Skeletal muscle cell (primary cell): ENCODE measurements around the gene THUMPD1.
"Not testable (repeated sequence)": the region's sequence is repeated elsewhere in the genome, so short reads cannot be mapped to it uniquely, and the experiment has no call there.

ENCODE experiments used
- DNase-seq: peaks from one replicate; pipeline ENCODE4 v3.0.0-alpha.2; 2010; ENCODE audit warnings: low read depth
- H3K4me3 ChIP-seq: 2 replicates; pipeline ENCODE4 v1.5.1; 2011; ENCODE audit warnings: low read depth, mild to moderate bottlenecking, control low read depth, low read length, moderate library complexity

Gene THUMPD1, protein sequence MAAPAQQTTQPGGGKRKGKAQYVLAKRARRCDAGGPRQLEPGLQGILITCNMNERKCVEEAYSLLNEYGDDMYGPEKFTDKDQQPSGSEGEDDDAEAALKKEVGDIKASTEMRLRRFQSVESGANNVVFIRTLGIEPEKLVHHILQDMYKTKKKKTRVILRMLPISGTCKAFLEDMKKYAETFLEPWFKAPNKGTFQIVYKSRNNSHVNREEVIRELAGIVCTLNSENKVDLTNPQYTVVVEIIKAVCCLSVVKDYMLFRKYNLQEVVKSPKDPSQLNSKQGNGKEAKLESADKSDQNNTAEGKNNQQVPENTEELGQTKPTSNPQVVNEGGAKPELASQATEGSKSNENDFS

DNA sequence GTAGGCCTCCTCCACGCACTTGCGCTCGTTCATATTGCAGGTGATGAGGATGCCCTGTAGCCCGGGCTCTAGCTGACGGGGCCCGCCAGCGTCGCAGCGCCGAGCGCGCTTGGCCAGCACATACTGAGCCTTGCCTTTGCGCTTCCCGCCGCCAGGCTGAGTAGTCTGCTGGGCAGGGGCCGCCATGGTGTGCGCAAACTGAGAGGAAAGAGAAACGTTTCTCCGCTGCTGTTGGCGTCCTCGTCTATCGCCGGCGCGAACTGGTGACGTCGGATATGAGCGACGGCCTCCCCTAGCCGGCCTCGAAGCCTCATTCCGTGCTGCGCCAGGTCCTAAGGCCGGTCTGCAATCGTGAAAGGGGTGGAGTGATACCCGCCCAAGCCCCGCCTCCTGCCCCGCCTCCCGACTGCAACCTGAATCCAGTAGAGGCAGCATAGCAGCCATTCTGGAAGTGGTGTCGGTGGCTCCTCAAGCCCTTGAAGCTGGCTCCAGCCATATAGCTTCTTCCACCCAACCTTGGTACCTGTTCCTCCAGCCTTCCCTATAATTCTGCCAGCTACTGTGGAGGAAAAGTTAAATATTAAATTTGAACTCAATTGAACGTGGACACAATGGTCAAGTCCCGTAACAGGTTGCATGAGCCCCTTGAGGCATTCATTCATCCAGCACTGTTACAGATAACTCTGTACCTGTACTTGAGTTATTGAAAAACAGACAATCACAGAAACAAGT lies at the start of gene THUMPD1:
Gene THUMPD1 (minus strand): TSS at position 265 of the 732 bp plus-strand sequence. CDS start 79 bp downstream, at position 186.
- peak within 1 kb of the TSS; percentile 90 for H3K4me3 ChIP-seq
- DNase-seq: peak; percentile 78

DNA sequence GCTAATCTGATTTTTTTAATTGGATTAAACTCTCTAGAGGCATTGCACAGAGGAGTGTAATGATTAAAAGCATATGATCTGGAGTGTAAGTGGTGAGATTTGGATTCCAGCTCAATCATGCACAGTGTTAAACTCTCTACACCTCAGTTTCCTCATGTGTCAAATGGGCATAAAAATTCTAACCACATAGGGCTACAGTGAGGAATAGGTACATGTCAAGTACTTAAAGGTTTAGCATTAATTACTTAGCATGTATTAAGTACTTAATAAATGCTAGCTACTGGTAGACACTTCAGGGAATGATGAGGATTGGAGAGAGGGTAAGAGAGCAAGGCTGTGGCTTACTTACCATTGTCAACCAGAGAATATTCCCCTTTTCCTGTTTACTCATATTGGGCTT lies 47.5 kb upstream of the THUMPD1 start:
- no peak overlapping the region for H3K4me3 ChIP-seq
- no peak for DNase-seq

DNA sequence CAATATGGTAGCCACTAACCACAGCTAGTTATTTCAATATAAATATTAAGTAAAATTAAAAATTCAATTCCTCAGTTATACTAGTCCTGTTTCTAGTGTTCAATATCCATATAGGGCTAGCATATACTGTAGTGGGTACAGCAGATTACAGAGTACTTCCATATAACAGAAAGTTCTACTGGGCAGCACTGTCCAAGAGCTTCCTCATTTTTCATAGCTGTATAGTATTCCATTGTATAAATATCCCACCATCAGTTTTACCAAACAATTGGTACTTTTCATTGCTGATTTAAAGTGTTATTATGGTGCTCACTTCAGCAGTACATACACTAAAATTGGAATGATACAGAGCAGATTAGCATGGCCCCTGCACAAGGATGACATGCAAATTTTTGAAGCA lies 42.6 kb upstream of the THUMPD1 start:
- DNase-seq: no peak
- no peak overlapping the region for H3K4me3 ChIP-seq

DNA sequence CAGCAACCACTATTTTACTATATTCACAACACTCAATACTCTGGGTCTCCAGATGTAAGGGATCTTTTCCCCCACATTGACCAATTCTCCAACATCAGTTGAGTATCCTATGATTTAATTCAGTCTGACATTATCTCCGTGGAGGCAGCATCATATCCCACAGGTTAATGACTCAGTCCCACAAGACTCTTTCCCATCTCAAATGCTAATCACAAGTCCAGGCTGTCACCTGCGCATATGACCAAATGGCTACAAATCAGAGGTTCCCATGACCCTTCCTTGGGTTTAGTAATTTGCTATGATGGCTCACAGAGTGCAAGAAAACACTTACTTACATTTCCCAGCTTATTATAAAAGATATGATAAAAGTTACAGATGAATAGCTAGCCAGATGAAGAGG lies 40.9 kb upstream of the THUMPD1 start:
- no peak for DNase-seq
- no peak overlapping the region for H3K4me3 ChIP-seq

DNA sequence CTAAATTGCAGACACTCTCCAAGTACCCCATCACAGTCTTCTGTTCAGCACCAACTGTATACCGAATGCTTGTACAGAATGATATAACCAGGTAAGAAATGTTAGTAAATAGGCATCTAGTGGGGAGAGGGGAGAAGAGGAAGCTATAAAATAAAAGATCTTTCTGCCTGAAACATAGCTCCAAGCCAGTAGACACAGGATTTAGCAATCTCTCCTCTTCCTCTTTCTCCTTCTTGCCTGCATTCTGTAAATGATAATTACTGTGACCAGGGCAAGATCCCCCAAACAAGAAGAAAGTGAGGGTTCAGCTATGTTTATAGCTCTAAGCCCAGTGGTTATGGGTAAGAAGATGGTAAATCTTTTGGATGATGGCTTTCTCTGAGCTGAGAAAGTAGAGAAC lies 40.1 kb upstream of the THUMPD1 start:
- no peak for DNase-seq

DNA sequence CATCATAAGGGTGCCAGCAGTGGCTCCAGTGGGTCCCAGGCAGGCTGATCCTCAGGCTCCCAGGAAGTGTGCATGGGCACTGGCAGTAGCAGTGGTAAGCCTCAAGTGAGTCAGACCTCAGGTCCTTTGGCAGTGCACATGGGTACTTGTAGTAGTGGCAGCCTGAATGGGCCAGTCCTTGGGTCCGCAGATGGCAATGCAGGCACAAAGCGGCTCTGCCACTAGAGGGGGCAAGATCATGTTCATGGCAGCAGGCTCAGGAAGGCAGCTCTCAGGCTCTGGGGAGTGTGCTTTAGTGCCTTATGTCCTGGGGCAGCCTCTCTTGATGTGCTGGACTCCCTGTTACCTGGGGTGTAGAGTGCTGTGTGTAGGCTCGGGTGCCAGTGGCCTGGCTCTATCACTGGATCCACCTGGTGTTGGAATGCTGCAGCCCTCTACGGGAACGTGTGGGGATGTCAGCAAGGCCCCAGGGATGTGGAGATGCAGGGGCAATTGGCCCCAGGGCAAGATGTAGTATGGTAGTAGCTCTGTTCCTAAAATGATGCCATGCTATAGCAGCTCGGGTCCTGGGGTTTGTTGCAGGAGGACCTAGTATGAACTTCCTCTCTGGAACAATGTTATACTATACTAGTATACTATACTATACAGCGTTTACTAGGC lies 33.2 kb upstream of the THUMPD1 start:
- no peak overlapping the region for H3K4me3 ChIP-seq
- DNase-seq: peak; percentile 8

More for the DNA sequence above, 40.1 kb upstream of the THUMPD1 start:
- H3K4me3 ChIP-seq: no peak overlapping the region

DNA sequence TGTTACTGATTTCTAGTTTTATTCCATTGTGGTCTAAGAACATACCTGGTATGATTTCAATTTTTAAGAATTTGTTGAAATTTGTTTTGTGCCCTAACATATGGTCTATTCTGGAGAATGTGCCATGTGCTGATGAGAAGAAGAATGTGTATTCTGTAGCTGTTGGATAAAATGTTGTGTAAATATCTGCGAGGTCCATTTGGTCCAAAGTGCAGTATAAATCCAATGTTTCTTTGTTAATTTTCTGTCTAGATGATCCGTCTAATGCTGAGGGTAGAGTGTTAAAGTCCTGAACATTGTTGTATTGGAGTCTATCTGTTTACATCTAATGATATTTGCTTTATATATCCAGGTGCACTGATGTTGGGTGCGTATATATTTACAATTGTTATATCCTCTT lies 32.1 kb upstream of the THUMPD1 start:
- no peak overlapping the region for H3K4me3 ChIP-seq
- no peak for DNase-seq

DNA sequence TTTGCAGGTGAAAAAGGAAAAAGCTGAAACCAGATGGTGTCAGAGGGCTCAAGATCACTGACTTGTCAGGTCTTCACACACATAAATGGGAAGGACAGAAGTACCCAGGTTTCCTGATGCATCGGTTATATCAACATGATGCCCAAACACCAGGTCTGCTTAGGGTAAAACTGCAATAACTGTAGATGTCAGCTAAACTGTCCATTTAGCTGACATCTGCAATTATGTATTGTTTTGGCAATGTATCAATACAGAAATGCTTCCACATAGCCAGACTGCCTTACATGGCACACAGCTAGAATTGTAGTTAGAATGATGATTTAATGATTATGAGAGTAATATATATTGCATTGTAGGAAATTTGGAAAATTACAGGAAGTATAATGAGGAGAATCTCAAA lies 27.2 kb upstream of the THUMPD1 start:
- no peak for DNase-seq
- no peak overlapping the region for H3K4me3 ChIP-seq

DNA sequence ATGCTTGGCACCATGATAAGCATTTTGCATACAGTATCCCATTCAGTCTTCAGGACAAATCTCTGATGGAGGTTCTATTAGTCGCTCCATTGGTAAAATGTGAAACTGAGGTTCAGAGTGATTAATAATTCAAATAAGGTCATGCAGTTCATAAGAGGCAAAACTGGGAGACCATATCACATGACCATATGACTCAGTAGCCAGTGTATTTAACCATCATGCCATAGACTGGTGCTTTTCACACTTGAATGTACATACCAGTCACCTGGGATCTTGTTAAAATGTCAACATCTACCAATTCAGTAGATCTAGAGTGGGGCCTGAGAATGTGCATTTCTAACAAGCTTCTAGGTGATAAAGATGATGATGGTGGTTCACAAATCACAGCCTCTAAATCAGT lies 26.5 kb upstream of the THUMPD1 start:
- no peak overlapping the region for H3K4me3 ChIP-seq
- DNase-seq: no peak

DNA sequence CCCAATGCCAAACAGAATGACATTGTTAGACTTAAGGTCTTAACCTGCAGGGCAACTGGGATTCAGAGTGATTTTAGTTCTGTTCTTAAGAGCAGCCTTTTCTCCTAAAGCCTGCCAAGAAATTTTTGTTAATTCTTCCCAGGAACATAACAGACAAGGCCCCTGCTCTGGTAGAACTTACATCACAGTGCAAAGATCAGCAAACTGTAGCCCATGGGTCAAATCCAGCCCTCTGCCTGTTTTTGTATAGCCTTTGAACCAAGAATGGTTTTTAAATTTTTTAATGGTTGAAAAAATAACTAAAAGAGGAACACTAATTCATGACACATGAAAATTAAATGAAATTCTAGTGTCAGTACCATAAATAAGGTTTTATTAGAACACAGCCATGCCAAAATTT lies 26.0 kb upstream of the THUMPD1 start:
- no peak for DNase-seq
- no peak overlapping the region for H3K4me3 ChIP-seq

DNA sequence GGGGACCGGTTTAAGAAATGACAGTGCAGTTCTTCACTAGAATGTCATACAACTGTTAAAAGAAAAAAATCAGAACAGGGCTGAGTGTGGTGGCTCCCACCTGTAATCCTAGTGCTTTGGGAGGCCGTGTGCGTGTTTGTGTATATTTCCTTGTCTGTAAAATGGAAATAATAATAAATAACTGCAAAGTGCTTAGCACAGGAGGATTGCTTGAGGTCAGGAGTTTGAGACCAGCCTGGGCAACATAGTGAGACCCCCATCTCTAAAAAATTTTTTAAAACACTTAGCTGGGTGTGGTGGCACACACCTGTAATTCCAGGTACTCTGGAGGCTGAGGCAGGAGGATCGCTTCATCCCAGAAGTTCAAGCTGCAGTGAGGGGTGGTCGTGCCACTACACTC lies 24.7 kb upstream of the THUMPD1 start:
- no peak for DNase-seq
- no peak overlapping the region for H3K4me3 ChIP-seq

DNA sequence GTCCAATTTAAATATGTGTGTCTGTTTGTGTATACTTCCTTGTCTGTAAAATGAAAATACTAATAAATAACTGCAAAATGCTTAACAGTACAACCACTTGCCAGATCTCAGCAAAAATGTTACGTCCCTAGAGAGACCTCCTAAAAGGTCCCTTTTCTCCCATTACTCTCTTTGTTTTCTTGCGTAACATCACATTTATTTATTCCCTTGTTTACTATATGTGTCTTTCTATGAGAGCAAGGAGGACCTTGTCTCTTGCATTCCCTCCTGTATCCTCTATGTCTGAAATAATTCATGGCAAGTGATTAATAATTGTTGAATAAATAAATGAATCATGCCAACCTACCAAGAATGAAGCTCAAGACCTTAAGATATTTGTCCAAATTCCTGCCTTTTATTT lies 24.1 kb upstream of the THUMPD1 start:
- no peak for DNase-seq
- H3K4me3 ChIP-seq: no peak overlapping the region

DNA sequence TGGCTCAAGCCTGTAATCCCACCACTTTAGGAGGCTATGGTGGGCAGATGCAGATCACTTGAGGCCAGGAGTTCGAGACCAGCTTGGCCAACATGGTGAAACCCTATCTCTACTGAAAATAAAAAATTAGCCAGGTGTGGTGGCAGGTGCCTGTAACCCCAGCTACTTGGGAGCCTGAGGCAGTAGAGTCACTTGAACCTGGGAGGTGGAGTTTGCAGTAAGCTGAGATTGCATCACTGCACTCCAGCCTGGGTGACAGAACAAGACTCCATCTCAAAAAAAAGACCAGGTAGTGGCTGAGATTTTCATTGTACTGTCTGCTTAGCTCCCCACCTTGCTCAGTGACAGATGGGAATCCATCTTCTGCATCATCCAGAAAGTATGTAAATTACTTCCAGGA lies 22.8 kb upstream of the THUMPD1 start:
- DNase-seq, H3K4me3 ChIP-seq: not testable (repeated sequence)

DNA sequence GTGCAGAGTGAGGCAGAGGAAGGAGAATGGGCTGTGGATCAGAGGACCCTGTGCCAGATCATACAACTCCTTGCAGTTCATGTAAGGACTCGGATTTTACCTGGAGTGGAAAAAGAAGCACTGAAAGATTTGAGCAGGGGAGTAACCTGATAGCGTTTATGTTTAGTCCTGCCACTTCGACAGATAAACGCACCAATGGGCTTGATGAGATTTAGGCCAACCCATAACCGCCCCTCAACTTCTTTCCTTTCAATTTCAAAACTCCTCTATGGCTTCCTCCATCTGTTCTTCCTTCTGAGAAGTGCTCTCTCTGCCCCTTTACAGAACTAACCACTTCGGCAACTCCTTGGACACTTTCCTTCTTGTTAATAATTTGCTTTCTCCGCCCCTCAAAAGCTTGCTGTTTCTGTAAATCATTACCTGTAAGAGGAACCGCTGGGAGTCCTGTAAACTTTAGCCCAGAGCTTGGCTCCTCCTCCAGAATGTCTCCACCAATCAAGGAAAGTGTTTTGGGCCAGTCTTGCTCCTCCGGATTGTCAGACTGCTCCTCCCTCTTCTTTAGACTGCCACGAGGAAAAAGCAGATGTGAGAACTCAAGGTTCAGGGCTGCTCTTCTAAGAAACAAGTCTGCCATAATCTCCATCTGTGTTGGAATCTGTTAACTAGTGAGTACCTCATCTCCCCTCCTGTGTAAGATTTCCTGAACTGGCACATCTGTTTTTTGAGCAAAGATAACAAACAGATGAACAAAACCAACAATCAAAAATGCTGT lies 22.0 kb upstream of the THUMPD1 start, which contains the start of gene ACSM3:
Gene ACSM3 (plus strand): TSS at position 554 of the 772 bp plus-strand sequence. CDS start 6,021 bp downstream, outside the sequence.
- peak within 1 kb of the TSS; percentile 44 for H3K4me3 ChIP-seq
- DNase-seq: peak; percentile 37

DNA sequence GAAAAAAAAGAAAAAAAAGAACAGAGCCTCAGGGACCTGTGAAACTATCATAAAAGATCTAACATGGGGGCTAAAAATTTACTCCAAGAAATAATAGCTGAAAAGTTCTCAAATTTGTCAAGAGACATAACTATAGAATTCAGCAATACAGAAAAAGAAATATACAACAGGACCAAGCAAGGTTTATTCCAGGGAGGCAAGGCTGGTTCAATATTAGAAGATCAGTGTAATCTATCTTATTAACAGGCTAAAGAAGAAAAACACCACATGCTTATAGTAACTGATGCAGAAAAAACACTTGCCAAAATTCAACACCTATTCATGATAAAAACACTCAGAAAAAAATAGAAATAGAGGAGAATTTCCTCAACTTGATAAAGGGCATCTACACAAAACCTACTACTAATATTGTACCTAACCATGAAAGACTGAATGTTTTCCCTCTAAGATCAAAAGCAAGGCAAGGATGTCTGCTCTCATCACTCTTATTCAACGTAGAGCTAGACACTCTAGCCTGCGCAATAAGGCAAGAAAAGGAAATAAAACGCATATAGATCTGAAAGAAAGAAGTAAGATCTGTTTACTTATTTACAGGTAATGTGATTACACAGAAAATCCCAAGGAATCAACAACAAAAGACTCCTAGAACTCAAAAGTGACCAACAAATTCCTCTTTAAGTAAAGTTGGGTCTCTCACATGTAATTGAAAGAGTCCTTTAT lies 20.9 kb upstream of the THUMPD1 start:
- DNase-seq: no peak
- H3K4me3 ChIP-seq: no peak overlapping the region

DNA sequence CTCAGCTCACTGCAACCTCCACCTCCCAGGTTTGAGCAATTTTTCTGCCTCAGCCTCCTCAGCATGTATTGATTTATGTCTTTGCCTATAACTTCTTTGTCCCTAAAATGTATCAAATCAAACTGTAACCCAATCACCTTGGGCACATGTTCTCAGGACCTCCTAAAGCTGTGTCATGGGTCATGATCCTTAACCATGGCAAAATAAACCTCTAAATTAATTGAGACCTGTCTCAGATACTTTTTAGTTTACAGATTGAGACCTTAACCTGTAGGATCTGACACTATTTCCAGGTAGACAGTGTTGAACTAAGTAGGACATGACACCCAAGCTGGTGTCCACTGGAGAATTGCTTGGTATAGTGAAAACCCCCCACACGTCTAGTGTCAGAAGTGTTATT lies 19.6 kb upstream of the THUMPD1 start:
- H3K4me3 ChIP-seq: no peak overlapping the region
- no peak for DNase-seq

DNA sequence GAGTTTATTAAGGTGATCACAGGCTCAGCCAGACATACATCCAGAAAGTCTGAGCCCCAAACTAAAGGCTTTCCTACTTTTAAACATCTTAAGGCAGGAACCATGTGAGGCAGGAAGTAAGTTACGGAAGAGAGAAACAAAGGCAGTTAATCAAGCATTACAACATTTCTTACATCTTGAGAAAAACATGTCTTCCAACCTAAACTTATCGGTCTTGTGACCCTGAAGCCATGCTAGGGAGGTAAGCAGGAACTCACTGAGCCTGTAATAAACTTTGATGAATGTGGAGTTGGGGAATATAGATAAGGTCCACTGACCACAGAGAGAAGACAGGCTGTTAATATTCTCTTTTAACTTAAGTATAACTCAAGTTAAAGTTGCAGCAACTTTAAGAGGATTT lies 18.7 kb upstream of the THUMPD1 start:
- no peak for DNase-seq
- no peak overlapping the region for H3K4me3 ChIP-seq

DNA sequence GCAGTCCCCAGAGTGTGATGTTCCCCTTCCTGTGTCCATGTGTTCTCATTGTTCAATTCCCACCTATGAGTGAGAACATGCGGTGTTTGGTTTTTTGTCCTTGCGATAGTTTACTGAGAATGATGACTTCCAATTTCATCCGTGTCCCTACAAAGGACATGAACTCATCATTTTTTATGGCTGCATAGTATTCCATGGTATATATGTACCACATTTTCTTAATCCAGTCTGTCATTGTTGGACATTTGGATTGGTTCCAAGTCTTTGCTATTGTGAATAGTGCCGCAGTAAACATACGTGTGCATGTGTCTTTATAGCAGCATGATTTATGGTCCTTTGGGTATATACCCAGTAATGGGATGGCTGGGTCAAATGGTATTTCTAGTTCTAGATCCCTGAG lies 14.2 kb upstream of the THUMPD1 start:
- not testable (repeated sequence) for DNase-seq, H3K4me3 ChIP-seq

DNA sequence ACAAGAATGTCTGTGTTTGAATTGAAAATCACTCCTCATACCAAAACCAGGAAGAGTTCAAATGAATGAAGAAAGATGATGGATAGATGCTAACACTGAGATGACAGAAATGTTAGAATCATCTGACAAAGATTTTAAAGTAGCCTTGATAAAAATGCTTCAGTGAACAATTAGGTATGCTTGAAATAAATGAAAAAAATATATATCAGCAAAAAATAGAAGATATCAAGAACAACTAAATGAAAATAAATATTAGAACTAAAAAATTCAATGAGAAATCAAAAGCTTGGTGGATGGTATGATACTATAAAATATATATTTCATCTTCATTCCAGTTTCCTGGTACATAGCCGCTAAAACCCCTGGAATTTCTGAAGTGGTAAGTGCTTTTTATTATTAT lies 13.6 kb upstream of the THUMPD1 start:
- no peak overlapping the region for H3K4me3 ChIP-seq
- DNase-seq: no peak
